HG03558 (cell line): ENCODE measurements around the gene RBM6.
"Not testable (repeated sequence)": the region's sequence is repeated elsewhere in the genome, so short reads cannot be mapped to it uniquely, and the experiment has no call there.

Experiments
- ATAC-seq: cut with Tn5 transposase; IDR thresholded peaks from one replicate; pipeline ENCODE4 v1.9.1; 2021; ENCODE audit warnings: moderate number of reproducible peaks; ENCODE audit not compliant: unreplicated experiment; ENCODE audit errors: extremely low read depth

The RBM6 gene

DNA sequence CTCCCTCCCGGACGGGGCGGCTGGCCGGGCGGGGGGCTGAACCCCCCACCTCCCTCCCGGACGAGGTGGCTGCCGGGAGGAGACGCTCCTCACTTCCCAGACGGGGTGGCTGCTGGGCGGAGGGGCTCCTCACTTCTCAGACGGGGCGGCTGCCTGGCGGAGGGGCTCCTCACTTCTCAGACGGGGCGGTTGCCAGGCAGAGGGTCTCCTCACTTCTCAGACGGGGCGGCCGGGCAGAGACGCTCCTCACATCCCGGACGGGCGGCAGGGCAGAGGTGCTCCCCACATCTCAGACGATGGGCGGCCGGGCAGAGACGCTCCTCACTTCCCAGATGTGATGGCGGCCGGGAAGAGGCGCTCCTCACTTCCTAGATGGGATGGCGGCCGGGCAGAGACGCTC, 145.0 kb downstream of the RBM6 start:
- ATAC-seq: not testable (repeated sequence)

DNA sequence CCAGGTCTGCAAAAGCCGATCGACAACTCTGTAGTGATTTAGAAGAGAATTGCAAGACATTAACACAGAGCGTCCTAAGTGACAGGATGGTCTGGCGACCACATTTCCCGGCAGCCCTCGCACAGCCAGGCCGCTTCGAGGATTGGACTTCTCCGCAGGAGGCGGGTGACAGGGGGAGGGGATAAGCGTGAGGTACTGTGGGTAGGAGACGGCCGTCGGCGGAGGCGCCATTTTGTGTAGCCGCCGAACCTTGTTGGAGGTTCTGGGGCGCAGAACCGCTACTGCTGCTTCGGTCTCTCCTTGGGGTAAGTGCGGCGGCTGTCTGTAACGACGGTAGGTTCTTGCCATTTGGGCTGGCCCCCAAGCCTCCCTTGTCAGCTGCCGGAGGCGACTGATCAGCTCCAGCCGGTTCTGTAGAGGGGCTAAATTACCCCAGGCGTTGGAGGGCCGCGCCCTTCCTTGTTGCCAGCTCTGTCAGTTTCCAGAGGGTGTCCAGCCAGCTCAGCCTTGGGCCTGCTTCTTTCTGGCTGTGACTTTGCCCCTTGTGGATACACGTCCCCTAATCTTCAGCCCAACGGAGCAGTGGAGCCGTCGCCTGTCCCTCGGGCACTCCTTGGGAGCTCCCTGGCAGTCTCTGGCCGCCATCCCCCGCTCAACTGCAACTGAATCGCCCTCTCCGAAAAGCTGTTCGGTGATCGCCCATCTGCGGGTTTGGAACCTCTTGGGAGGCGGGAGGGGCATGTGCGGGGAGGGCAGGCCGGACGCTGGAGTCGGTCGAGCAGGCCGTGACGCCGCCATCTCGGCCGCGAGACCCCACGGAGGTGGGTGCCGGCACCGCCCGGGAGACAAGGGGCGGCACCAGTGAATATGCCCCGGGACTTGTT, 149.0 kb downstream of the RBM6 start, which contains the start of gene RBM5:
Gene RBM5, plus strand, starts transcription at position 195 of the 884 bp plus-strand sequence. CDS start 1,516 bp downstream, outside the sequence.
- peak; percentile 71 for ATAC-seq

- ATAC-seq: no peak
Observed at GRCh38 chr3:50089609-50089945, 149.6 kb downstream of the RBM6 start.

GRCh38 chr3:50090984-50091383, 151.0 kb downstream of the RBM6 start:
- no peak for ATAC-seq

DNA sequence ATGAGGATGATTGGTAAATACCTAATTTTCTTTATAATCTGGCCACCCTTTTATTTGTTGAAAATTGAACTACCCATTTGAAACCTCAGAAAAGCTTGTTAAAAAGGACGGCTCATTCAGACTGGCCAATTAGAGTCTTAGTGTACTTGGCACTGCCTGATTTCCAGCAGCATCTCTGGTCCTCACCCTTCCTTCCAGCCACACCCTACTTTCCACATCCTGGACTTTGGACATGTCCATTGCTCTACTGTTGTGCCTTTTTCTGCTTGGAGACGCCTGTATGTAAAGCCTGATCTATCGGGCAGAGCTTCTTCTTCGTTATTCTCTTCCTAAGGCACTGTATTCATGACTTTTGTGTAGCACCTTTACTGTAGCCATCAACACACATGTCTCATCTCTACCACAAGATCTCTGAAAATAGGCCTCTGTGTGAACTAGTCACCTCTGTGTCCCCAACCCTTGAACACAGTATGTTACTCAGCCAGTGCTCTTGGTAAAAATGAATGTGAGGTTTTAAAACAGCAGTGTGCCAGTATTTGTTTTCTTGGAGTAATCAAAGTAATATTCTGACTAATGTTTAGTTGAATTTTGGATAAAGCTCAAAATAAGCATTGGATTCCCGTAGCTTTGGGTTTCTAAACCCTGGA, 155.5 kb downstream of the RBM6 start:
- no peak for ATAC-seq

DNA sequence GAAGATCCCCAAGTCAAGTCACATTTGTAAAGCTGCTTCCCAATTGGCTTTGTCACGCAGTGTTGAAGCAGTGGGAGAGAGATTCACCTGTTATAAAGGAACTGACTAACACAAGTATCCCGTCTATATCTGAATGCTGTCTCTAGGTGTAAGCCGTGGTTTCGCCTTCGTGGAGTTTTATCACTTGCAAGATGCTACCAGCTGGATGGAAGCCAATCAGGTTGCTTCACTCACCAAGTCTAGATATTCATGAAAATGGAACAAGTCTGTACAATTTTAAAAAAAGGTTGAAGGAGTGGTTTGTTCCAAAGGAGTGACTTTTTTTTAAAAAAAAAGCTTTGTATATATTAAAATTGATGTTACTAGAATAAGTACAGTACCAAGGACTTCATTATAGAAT, 160.4 kb downstream of the RBM6 start:
- no peak for ATAC-seq

DNA sequence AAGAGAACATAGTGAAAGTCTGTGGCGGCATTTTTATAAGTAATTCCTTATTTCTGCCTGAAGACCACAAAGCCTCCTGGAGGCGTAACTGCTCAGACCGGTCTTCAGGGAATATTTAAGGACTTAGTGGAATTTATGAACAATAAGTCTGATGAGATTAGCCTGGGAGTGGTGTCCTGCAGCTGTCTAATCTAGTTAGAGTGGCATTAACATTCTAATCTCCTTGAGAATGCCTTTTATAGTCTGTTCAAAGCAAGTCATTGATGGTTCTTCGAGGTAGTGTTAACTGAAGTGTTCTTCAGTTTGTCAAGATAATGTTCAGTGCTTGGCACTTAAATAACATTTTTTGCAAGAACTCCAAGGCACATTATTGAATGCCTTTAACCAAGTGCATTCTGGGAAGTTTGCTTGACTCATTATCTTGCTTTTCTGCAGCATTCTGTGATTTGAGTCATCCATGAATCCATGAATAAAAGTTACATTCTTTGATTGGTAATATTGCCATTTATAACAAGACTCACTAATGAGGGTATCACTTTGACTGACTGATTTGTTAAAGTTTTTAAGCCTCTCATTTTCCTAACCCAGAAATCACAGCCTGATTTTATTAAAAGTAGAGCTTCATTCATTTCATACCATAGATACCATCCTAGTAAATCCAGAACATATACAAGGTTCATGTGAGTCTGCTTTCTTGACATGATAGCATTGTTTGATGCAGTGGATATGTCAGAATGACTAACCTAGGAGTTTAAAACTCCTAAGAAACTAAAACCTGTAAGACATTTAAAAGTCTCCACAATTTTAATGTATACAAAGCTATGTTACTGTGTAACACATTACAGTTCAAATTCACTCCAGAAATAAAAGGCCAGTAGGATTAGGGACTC, 161.3 kb downstream of the RBM6 start:
- no peak for ATAC-seq

DNA sequence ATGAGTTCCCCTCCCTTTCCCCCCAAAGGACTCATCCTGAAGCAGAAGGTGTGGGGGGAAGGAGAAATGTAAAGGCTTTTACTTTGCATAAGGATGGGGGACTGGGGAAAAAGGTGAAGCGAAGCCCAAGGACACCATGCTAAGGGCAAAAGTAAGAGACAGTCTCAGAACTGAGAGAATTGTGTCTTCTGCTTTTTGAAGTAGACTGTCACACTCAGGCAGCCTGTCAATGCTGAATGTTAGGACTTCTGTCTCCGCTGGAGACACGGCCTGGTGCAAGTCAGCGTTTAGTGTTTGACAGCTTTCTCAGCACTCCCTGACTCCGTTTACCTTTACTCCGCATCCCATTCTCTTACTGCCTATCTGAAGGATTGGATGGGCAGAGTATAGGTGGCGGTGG, 162.6 kb downstream of the RBM6 start:
- ATAC-seq: no peak

DNA sequence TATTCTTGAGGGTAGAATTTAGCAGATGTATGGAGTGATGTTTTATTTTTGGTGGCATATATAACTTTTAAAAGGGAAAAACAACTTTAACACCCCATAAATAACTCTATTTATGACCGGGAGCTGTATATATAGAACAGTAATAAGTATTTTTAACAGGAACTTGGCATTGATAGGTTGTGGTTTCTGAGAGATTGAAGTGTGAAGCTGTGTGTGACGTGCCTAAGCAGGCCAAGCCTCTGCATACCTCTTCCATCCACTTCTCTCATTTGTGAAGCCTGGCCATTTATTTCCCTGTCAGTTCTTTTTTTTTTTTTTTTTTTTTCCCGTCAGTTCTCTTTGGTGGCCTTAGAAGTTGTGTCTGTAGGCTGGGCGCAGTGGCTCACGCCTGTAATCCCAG, 171.8 kb downstream of the RBM6 start:
- no peak for ATAC-seq

DNA sequence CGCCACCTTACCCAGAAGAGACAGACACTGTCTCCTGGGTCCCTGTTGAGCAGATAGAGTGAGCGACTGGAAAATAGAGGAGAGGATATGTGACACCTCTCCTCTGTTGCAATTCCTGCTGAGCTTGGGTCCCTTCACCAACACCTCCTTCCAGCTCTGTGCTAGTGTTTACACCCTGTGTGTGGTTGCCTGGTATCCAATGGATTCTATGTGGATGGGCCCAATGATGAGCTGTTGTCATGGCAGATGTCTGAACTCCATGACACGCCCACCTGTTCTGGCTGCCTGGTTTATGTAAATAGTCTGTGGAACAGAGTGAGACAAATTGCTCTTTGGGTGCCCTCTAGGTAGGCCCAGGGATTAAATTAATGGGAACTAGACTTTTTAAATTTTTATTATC, 172.5 kb downstream of the RBM6 start:
- ATAC-seq: no peak

DNA sequence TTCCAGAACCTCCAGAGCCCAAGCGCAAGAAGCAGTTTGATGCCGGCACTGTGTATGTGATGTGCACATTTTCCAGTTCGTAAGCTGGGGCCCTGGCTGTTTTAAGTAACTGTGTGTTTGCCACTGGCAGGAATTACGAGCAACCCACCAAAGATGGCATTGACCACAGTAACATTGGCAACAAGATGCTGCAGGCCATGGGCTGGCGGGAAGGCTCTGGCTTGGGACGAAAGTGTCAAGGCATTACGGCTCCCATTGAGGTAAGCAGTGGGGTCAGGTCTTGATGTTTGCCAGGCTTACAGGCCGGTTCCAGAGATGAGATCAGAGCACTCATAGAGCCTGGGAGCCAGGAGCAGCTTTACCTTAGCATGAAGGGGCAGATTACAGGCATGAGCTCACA, 177.2 kb downstream of the RBM6 start:
- no peak for ATAC-seq

DNA sequence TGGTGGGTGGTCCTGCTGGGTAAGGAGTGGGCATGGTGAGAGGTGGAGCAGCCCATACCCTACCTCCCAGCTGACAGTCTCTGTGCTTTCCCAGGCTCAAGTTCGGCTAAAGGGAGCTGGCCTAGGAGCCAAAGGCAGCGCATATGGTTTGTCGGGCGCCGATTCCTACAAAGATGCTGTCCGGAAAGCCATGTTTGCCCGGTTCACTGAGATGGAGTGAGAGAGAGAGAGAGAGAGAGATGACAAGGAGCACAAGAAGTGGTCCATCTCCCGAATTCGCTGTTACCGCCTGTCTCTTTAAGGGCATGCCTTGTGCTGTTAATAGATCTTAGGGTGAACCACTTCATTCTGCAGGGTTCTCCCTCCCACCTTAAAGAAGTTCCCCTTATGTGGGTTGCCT, 178.3 kb downstream of the RBM6 start:
- no peak for ATAC-seq

GRCh38 chr3:50119786-50120185, 179.8 kb downstream of the RBM6 start:
- ATAC-seq: no peak

GRCh38 chr3:50120364-50121071, 180.6 kb downstream of the RBM6 start:
- no peak for ATAC-seq

DNA sequence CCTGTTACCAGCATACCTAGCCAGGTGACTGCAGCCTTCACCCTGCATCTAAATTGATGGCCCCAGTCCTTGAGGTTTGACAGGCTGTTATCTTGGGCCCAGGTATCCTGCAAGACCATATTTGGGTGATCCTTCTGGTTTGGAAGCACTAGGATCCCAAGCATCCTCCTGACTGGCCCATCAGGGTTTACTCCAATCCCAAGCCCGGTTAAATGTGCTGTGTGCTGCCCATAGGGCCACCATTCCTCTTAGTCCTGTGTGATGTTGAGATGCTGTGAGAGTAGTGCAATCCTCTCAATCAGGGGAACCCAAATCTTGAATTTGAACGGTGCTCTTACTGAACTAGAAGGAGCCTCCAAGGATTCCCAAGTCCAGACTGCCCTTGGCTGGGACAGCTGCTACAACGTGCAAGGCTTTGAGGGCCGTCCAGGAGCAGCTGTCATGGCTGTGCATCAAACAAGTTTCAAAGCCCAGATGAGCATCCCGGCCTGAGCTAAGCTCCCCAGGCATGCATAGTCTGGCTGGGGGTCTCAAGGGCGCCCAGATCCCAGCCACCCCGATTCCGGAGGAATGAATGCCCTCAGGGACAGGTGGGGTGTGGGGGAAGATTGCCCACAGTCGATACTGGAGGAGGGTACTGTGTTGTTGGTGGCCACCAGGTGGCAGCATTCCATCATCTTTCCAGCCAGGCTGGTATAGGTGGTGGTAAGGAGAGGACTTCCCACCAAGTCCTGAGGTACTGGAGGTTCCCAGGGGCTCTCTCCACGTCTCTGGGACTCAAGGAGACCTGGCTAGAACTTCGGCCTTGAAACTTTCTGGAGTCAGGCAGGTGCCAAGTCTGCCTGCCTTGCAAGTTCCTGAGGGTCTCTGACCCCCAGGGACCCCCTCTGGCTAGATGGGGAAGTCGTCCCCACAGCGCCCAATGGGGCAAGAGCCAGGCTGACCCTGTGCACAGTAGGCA, 181.4 kb downstream of the RBM6 start:
- ATAC-seq: no peak

GRCh38 chr3:50122071-50122470, 182.1 kb downstream of the RBM6 start:
- ATAC-seq: no peak

DNA sequence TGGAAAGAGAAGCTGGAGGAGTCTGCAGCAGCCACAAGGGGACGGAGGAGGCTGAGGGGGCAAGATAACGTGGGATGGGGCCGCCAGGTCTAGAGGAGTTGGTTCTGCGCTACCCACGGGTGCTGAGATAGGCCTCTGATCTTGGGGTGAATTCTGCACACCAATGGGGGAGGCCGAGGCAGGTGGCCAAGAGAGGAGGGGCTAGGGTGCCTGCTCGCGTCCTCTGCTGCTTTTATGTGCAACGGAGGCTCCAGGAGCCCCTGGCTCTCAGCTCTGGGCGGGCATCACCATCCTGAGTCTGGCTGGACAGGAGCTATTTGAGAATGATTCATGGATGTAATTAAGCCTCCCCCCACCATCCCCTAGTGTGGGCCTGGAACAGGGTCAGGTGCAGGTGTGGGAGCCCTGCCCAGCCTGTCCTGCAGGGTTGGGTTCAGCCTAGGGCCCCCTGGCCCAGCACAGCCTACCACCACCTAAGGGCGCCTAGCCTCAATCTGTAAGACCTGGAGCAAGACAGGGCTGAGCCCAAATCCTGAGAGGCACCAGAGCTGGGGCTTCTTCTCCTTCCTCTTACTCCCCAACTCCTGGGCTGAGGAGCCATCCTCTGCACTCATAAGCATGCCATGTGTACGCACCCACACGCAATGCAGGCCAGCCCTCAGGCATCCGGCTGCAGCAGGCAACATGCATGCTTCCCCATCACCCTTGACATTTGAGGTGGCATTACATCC, 182.9 kb downstream of the RBM6 start:
- ATAC-seq: no peak

DNA sequence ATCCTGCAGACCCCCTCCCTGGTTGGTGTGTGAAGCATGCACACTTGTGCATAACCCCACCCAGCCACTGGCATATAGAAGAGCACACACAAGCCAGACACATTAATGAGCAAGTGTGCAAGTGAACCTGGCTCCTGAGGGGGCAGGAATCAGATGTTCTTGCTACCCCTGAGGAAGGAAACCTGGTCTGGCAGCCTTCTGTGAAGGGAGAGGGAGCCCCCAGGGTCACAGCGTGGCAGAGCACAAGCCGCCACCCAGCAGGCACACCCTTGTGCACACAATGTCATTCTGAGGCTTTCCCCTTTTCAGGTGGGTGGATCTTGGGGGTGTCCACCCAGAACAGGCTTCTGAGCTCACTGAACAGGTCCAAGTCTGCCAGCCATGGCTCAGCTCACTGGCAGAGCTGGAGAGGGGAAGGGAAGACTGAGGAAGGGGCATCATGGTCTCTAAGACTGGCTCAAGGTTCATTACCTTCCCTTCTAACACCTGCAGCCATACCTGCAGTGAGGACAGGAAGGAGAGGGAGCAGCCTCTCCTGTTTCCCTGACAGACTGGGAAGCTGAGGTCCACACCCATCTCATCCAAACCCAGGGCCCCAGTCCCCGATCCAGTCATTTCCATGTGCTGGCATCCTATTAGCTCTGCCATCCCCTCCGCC, 183.6 kb downstream of the RBM6 start:
- no peak for ATAC-seq
